GM21717 (cell line): Measurements from ENCODE around the gene DNMT3A.

ENCODE experiments used
- ATAC-seq: cut with Tn5 transposase; IDR thresholded peaks from one replicate; pipeline ENCODE4 v1.9.1; 2021; ENCODE audit warnings: mild to moderate bottlenecking, moderate library complexity; ENCODE audit not compliant: unreplicated experiment

DNMT3A gene

GRCh38 chr2:25262288-25262687, 79.4 kb downstream of the DNMT3A start:
- no peak for ATAC-seq

GRCh38 chr2:25259737-25260124, 82.0 kb downstream of the DNMT3A start:
- ATAC-seq: no peak

- ATAC-seq: no peak
These were observed 82.6 kb downstream of the DNMT3A start for GRCh38 chr2:25258847-25259736.

DNA sequence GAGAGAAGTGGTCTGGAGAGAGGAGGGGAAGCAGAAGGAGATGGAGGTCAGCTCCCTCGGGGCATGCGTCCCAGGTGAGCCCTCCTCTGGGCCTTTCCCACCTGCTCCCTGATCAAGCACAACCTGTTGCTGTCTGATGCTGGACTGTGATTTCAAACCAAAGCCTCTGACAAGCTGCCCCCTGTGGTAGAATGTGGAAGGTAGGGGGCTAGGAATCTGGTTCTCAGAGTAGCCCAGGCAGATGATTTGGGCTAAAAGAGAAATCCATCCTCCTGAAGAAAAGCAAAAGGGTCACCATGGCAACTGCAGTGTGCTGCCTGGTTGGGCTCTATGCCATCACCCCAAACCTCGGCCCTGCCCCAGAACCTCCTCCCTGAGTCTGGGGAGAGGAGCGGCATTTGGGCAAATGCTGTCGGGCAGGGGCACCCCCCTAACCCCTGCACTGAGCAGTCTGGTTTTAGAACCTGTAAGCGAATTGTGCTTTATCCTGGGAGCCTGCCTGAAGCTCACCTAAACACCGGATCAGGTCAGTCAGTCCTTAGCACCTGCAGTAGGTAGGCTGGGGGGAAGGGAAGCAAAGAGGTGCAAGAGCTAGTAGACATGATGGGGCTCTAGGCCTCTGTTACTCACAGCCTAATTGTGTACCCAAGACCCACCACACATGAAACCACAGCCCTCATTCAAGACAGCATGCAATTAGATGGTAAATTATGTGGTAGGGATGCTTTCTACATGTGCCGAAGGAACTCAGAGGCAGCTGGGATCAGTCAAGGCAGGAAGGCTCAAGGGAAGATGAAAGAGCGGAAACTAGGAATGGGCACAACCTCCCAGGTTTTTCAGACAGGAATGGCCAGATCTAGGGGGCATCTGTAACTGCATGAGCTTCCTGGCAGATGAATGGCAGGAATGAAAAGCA, 83.5 kb downstream of the DNMT3A start:
- no peak for ATAC-seq

GRCh38 chr2:25257032-25257552, 84.6 kb downstream of the DNMT3A start:
- no peak for ATAC-seq

- ATAC-seq: no peak
These were observed 85.2 kb downstream of the DNMT3A start for GRCh38 chr2:25256488-25256875.

DNA sequence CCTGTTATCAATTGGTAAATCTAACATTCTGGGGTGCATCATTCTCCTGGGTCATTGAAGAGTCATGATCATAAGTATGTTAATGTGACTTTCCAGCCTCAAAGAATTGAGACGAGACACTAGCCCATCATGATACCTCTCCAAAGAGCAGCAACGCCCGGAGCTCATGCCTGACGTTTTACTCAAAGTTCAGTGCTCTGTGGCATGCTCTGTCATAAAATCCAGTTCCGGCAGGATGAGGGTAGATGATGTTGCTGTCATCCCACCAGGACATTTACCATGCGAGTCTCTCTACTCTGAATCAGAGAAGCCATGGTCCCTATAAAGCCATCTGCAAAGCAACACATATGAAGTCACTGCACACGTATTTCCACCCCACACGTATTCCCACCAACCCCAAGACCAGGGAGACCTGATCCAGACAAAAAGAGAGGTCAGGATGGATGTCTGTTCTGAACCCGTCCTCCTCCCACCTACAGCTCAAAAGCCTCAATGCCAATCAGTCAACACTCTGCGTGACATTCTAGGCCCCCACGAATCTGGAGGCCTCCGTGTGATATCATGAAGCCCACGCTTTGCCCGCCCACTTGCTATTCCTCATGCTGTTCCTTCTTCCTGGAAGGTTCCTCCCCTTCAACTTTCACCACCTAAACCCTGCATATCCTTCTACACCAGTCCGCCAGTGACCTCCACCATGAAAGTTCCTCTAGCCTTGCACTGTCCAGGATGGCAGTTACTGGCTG, 85.8 kb downstream of the DNMT3A start:
- ATAC-seq: no peak

GRCh38 chr2:25254961-25255360, 86.8 kb downstream of the DNMT3A start:
- ATAC-seq: no peak

DNA sequence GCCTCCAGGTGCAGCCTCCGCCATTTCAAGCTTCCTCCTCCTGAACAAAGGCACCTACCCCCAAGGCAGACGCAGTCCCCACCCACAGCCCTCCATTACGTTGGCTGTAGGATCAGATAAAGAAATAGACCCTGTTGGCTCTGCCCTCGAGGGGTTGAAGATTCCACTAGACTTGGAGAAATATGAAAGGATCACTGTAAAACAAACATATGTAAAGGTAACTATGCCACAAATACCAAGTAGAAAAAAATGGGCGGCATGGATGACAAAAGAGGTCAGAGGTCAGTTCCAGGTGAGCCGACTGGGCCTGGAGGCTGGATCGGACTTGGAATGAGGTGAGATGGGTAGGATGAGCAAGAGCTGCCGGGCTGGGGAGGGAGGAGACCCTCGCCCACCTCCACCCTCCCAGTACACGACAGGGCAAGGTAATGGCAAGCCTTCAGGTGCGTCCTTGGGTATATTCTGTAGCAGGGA, 88.5 kb downstream of the DNMT3A start:
- ATAC-seq: no peak

GRCh38 chr2:25252291-25253152, 89.2 kb downstream of the DNMT3A start:
- no peak for ATAC-seq

DNA sequence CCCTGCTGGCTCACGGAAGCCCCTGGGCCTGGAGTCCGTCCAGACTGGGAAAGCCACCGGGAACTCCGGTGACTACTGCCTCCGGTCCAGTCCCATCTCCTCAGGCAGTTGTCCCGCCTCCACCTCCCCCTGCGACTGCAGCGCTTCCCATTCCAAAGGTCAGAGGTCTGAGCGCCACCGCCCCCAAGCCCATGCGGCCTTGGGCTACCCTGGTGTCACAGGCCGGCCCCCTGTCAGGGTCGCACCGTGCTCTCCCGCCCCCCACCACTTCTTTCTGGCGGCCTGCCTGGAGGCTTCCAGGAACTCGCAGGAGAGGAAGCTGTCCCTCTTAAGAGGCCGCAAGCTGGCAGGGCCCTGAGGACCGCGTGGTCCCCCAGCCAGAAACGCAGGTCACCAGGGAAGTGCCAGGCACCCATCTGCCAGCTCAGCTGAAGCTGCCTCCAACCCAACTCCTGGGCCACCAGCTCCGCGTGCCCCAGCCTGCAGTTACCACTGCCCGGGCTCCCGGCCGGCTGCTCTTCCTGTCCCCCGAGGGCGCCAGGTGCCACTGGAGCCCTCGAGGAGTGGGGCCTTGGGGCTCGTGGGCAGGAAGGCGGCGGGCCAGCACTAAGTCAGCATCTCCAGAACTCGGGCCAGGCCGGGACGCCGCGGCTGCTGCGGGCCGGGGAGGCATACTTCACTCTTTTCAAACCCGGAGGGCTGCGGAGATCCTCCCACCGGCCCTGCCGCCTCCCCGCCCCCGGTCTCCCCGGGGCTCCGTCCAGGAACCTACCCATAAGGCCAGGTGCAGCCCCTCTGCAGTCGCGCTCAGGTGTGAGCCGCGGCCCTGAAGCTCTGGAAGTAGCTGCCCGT, 90.1 kb downstream of the DNMT3A start:
- ATAC-seq: no peak

DNA sequence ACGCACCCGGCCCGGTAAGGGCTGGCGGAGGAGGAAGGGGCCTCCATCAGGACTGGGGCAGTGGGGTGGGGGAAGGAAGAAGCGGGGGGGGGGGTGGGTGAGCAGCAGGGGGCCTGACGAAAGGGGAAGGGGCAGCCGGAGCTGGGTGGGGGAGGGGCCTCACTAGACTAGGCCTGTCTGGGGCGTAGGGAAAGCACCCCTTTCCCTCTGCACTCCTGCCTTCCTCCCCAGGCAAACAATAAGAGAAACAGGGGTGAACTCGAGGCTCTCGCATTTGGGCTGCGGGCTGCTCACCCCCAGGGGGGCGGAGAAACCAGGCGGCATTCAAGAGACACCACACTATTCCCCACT, 90.7 kb downstream of the DNMT3A start:
- no peak for ATAC-seq

GRCh38 chr2:25250331-25251070, 91.2 kb downstream of the DNMT3A start:
- ATAC-seq: no peak

GRCh38 chr2:25249785-25250184, 91.9 kb downstream of the DNMT3A start:
- ATAC-seq: no peak

DNA sequence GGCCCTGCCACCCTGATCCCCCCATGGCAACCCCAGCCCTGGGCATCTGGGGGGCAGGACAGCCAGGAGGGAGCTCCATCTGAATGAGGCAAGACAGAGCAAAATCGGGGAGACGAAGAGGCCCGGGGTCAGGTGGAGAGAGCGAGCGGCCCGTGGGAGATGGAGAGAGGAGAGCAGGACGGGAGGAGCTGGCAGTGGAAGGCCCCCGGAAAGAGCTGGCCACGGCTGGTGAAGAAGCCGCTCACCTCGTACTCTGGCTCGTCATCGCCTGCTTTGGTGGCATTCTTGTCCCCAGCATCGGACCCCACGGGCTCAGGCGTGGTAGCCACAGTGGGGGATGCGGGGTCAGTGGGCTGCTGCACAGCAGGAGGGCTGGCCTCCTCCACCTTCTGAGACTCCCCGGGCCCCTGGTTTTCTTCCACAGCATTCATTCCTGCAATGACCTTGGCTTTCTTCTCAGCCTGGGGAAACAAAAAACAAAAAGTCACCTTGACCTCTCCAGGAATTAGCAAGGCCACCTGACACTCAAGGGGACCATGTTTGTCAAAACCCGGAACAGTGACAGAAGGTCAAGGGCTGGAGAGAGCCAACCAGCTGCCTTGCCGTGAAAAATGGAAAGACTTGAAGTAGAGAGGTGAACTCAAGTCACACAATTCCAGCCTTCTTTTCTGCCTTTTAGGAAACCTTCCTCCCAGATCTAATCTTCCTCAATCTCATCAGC, 93.8 kb downstream of the DNMT3A start:
- no peak for ATAC-seq

- no peak for ATAC-seq
These were observed 95.0 kb downstream of the DNMT3A start for GRCh38 chr2:25246558-25247290.

- no peak for ATAC-seq
These were observed 95.7 kb downstream of the DNMT3A start for GRCh38 chr2:25246001-25246400.
